Fibroblast of pulmonary artery (primary cell): Measurements from ENCODE around the gene PHLPP1.
"Not testable (repeated sequence)": the region's sequence is repeated elsewhere in the genome, so short reads cannot be mapped to it uniquely, and the experiment has no call there.

ENCODE experiments used
- DNase-seq: peaks from one replicate; pipeline ENCODE4 v3.0.0-alpha.2; 2010; ENCODE audit warnings: low read depth
- H3K4me3 ChIP-seq: replicated peaks from 2 replicates; pipeline ENCODE4 v1.5.1; 2011; ENCODE audit warnings: low read depth, mild to moderate bottlenecking, control low read depth, low read length, moderate library complexity
- TF ChIP-seq, protein P1 (sequence below): IDR thresholded peaks from 2 replicates; pipeline ENCODE4 v1.5.1; 2011; ENCODE audit warnings: mild to moderate bottlenecking, control low read depth, low read length, inconsistent platforms; ENCODE audit errors: missing control alignments

PHLPP1 gene

DNA sequence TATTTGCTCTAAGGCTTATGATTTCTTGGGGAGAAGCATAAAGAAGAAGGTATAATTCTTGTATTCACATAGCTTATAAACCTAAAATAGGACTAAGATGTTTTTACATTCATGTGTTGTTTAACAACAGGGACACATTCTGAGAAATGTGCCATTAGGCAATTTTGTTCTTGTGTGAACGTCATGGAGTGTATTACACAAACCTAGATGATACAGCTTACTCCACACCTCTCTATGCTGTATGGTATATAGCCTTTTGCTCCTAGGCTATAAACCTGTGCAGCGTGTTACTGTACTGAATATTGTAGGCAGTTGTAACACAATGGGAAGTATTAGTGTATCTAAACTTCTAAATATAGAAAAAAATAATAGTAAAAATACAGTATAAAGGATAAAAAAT lies 92.1 kb downstream of the PHLPP1 start:
- no peak for DNase-seq
- TF ChIP-seq, protein P1, sequence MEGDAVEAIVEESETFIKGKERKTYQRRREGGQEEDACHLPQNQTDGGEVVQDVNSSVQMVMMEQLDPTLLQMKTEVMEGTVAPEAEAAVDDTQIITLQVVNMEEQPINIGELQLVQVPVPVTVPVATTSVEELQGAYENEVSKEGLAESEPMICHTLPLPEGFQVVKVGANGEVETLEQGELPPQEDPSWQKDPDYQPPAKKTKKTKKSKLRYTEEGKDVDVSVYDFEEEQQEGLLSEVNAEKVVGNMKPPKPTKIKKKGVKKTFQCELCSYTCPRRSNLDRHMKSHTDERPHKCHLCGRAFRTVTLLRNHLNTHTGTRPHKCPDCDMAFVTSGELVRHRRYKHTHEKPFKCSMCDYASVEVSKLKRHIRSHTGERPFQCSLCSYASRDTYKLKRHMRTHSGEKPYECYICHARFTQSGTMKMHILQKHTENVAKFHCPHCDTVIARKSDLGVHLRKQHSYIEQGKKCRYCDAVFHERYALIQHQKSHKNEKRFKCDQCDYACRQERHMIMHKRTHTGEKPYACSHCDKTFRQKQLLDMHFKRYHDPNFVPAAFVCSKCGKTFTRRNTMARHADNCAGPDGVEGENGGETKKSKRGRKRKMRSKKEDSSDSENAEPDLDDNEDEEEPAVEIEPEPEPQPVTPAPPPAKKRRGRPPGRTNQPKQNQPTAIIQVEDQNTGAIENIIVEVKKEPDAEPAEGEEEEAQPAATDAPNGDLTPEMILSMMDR: no peak
- no peak overlapping the region for H3K4me3 ChIP-seq

DNA sequence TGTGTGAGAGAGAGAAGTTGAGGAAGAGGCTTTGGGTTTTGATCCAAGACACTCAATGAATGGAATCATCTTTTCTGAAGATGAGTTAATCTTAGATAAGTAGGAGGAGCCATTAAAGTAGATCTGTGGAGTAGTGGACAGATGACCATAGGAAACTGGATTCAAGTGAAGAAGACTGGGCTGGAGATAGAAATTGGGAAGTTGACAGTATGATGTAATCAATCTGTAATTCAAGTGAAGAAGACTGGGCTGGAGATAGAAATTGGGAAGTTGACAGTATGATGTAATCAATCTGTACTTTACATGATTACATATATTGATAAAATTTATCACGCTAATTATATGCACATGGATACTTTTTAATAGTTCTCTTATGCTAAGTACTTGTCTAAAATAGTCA lies 92.8 kb downstream of the PHLPP1 start:
- H3K4me3 ChIP-seq: no peak overlapping the region
- DNase-seq: no peak
- TF ChIP-seq, protein P1: no peak

DNA sequence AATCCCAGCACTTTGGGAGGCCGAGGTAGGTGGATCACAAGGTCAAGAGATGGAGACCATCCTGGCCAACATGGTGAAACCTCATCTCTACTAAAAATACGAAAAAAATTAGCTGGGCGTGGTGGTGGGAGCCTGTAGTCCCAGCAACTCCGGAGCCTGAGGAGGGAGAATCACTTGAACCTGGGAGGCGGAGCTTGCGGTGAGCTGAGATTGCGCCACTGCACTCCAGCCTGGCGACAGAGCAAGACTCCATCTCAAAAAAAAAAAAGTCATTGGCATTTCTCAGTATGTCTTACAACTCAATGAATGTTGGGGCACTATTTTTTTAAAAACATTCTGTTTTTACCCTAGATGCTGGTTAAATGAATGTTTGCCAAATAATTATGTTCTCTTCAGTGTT lies 94.1 kb downstream of the PHLPP1 start:
- DNase-seq, H3K4me3 ChIP-seq: not testable (repeated sequence)

DNA sequence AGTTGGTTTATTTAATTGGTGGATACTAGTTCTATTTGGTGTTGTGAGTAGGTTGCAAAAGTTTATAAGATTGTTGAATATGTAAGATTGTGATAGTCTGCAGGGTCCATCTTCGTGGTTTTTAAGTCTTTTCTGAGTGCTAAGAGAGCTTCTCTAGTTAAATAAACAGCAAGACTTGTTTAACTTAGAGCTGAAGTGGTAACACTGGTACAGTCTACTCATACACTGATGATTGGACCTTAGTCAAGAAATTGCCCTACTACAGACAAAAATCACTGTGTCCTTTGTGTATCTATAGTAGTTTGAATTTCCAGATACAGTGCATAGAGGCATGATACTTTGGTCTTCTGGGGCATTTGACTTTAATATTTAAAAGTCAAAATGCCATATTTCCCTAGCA lies 94.6 kb downstream of the PHLPP1 start:
- TF ChIP-seq, protein P1: no peak
- H3K4me3 ChIP-seq: no peak overlapping the region
- no peak for DNase-seq

DNA sequence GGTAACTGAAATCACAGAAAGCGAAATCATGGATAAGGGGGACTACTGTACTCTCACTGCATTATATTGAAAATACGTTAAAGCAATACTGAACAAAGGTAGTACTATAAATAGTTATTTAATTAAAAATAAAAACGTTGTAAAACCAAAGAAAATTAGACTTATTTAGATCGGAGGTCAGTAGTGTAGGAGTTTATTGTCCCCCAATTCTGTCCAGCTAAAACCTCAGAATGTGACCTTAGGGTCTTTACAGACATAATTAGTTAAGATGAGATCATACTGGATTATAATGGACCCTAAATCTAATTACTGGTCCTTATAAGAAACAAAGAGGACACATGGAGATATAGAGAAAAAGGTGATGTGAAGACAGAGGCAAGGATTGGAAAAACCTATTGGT lies 95.3 kb downstream of the PHLPP1 start:
- H3K4me3 ChIP-seq: no peak overlapping the region
- TF ChIP-seq, protein P1: no peak
- no peak for DNase-seq

DNA sequence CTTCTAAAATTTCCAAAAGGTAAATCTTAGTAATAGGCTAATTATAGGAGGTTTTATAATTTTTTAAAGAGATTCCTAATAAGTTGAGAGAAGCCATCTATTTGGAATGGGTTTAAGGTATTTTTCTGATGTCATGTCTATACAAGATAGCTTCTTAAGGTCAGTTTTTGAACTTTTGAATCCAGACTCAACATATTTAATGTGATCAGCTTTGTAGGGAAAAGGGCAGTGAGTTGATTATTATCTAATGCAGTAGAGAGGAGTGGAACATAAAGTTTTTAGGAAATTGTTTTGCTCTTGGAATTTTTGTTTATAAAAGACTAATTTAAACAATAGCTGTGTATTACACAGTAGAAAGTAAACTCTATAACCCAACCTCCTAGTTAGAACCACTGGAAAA lies 96.3 kb downstream of the PHLPP1 start:
- DNase-seq: no peak
- no peak overlapping the region for H3K4me3 ChIP-seq
- TF ChIP-seq, protein P1: no peak

DNA sequence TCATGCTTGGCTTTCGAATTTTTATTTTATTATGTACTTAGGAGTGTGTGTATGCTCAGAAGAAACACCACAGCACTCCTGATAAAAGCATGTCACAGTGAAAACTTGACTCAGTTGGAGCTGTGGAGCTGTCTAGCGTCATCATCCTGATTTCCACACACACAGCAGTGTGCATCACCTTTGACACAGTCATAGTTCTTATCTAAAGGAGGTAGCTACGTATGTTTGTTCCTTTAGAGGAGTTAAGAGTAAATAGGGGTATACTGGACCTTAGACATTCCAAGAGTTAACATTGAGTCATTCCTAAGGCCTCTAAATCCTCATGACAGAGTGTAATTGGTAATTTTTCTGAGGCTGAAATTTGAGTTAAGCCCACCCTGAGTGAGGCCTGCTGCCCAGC lies 96.9 kb downstream of the PHLPP1 start:
- peak; percentile 66 for DNase-seq
- TF ChIP-seq, protein P1: no peak
- no peak overlapping the region for H3K4me3 ChIP-seq

DNA sequence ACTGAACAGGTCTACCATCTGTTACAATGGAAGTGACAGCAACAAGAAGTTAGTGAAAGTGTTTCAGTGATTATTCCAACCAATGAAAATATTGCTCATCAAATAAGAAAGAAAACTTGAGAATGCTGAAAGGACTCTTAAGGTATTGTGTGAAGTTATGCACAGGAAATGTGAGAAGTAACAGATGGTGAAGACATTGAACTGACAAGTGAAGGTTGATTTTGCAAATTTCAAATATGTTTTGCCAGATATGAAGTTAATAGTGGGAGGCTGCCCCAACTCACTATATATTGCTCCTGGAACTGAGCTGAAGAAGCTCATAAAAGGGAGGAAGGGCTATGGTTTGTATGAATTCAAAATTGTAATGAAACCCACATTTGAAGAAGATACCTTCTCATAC lies 97.5 kb downstream of the PHLPP1 start:
- TF ChIP-seq, protein P1: no peak
- DNase-seq: no peak

More for the DNA sequence above, 97.5 kb downstream of the PHLPP1 start:
- H3K4me3 ChIP-seq: no peak overlapping the region
